Hematopoietic multipotent progenitor cell treated with erythropoietin and hydrocortisone succinate and interleukin-3 and kit ligand, for 4 days (in vitro differentiated cells): ENCODE data around the gene ELMO1.

Source experiments
- DNase-seq: peaks from one replicate; pipeline ENCODE4 v3.0.0-alpha.2; 2015

Gene ELMO1

DNA sequence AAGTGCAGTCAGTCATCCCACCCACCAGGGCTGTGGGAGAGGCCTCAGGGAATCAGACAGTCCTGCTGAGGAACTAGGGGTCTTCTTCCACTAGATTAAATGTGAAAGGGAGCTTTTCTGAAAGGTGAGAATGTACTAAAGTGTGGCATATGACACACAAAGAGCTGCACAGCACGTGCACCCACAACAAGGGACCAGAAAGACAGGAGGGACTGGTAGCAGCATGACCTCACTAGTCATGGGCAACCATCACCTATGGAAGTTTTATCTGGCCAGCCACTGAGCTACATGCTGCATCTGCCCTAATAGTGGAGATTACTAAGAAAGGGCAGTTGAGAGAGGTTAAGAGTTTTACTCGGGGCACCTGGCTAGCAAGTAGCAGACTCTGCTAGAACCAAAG is 519.9 kb downstream of the ELMO1 start:
- no peak for DNase-seq

- peak; percentile 92 for DNase-seq
These were observed 520.4 kb downstream of the ELMO1 start for GRCh38 chr7:36928311-36928710.

- no peak for DNase-seq
These were observed 523.0 kb downstream of the ELMO1 start for GRCh38 chr7:36925691-36926090.

DNA sequence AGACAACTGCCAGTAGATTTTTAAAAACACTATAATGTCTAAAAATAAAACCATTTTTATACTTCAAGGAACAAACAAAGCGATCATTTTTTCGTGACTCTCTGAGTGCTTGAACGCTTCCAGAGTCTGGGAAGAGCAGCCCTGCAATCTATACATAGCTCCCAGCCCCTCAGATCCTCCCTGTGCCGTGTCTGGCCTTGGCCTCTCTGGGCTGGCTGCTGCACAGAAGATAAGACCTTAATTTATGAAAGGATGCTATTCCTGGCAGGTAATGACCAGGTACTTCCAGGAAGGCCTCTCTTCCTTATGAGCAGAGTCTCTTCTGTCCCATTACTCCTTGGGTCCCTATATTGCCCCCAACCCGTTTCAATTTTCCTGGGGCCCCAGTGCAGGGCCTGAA is 523.5 kb downstream of the ELMO1 start:
- no peak for DNase-seq

DNA sequence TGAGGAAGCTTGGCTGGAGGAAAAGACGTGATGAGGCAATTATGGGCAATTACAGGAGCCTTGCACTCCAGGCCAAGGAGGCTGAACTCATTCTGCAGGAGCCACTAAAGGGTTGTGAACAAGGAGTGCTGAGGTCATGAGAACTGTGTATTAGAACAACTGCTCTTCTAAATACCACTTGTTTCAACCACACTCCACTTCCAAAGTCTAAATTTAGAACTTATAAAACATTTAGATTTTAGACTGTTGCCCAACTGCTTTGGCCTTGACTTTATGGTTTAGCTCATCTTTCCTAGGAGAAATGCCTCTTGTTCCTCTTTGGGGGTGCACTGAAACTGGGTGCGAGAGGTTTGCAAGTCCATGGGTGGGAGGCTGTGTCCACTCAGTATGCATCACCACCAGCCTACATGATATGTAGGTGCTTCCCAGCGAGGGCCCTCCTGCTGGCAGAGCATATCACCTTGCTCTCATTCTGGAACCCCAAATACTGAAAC is 524.7 kb downstream of the ELMO1 start:
- no peak for DNase-seq

DNA sequence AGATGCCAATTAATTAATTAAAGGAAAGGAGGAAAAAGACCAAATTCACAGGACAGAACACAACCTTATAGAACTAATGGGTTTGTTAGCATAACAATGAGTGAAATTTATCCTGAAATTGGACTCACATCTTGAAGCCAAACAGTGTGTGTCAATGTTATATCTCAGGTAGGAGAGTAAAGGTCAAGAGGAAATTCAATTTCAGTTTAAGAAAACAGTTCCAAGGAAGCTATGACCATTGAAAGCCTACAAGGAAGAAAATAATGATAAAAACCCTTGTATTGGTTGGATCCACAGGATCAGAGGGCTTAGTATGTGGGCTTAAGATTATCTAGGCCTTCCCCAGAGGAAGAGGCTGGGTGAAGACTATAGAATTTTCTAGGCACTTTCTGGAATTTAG is 525.5 kb downstream of the ELMO1 start:
- DNase-seq, result no peak

DNA sequence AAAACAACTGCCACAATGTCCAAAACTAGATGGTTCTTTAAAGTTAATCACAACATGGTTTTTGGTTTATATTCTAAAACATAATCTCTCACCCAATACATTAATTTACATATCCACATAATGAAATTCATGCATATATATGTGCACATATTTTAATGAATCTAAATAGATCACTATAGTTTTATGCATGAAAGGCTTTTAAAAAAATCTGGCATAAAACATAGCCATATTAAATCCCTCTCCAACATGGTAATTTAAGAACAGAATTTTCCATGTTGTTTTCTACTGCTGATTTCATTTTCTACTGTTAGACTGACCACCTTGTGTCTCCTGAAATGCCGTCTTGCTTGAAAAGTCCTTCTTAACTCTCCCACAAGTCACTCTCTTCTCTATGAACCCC is 528.2 kb downstream of the ELMO1 start:
- no peak for DNase-seq

GRCh38 chr7:36919738-36920137 is 528.9 kb downstream of the ELMO1 start:
- DNase-seq, result no peak

DNA sequence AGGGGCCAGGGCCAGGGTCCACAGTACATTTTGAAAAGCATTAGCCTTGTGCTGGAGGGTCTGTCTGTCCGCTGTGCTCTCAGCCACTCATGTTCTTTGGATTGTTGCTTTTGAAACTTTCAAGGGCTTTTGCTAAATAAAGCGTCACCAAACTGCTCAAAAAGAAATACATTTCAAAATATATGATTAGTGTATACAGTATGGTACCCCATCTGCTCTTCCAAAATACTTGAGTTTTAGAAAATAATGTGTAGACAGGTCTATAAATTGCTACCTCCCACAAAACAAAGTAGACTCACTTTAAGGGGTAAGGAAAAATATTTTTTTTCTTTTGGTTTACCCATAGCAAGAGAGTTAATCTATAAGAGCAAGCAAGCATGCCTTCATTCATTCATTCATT is 530.1 kb downstream of the ELMO1 start:
- DNase-seq, result no peak

DNA sequence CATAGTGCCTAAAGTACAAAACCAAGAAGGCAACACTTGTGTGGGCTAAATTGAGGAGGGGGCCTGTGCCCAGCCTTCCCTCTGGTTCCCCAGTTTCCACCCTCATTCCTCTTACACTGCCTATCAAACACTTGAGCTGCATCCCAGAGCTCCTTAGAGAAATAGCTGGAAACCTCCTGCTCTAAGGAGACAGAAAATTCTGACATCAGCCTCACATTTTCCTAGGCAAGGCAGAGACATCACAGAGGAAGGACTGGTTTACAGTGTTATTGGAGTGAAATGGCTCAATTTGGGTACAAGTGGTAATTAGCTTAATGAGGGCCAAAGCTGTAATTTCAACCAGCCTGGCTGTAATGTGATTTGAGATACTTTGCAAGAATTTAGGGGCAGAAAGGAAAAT is 532.0 kb downstream of the ELMO1 start:
- DNase-seq, result no peak

DNA sequence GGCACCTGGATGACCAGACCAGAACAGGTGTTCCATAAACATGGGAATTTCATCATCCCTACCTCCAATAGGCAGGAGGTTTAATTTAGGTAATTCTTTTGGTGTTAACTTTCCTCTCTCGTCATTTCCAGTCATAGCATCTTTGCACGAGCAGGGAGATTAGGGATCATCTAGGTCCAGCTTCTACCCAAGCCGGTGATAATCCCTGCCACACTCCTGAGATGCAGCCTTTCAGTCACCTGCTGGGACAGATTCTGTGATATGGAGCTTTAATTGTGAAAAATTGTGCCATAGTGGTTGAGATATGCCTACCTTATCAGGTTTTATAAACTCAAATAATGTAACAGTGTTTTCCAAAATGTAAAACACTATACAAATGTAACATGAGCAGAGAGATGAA is 532.5 kb downstream of the ELMO1 start:
- no peak for DNase-seq

GRCh38 chr7:36911788-36912187 is 536.9 kb downstream of the ELMO1 start:
- no peak for DNase-seq

GRCh38 chr7:36910859-36911258 is 537.8 kb downstream of the ELMO1 start:
- no peak for DNase-seq

DNA sequence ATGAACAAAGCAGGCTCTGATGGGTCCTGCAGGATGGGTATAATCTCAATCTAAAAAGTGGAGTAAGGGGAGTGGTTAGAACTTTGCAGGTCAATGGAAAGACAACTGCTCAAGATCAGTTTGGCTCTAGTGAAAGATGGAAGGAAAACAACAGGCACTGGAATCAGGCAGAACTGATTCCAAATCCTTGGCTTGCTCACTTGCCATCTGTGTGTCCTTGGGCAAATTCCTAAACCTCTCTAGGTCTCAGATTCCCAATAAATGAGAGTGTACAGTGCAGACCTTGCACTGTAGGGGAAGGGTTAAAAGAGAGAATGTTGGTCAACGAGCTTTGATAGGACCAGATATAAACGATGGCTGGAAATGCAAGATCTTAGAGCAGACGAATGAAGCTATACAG is 538.3 kb downstream of the ELMO1 start:
- DNase-seq, result no peak

DNA sequence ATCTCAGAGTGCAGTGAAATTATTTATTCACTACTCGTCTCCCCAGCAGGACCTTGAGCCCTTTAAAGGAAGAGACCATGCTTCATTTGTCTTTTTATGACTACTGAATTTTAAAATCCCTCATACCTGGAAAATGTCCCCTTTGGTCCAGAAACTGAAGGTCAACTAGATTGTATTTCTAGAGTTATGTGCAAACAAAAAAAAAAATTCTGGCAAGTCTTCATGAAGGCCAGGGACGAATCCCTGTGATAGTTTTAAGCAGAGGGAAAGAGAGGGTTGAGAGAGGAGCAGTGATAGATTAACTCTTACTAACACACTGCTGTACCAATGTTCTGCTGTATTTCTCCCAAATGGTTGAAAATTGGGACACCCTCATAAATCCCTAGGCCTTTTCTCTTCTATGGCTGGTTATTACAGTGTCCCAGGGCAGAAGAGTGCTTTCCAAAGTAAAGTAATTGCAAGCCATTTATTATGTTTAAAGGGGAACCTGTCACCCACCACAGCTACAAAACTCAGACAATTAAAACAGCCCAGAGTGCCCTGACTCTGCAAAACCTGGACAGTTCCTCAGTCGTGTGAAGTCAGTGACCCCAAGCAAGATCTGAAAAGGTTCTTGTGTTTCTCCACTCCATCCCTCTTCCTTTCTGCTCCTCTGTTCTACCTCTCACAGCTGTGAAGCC is 541.6 kb downstream of the ELMO1 start:
- DNase-seq, result no peak

GRCh38 chr7:36906448-36906847 is 542.2 kb downstream of the ELMO1 start:
- no peak for DNase-seq

- DNase-seq, result no peak
These were observed 542.8 kb downstream of the ELMO1 start for GRCh38 chr7:36905841-36906240.

GRCh38 chr7:36904802-36905201 is 543.9 kb downstream of the ELMO1 start:
- no peak for DNase-seq

- no peak for DNase-seq
These were observed 544.6 kb downstream of the ELMO1 start for GRCh38 chr7:36904101-36904500.

GRCh38 chr7:36900988-36901710 is 547.5 kb downstream of the ELMO1 start:
- no peak for DNase-seq

- DNase-seq, result no peak
These were observed 550.5 kb downstream of the ELMO1 start for GRCh38 chr7:36898186-36898585.

DNA sequence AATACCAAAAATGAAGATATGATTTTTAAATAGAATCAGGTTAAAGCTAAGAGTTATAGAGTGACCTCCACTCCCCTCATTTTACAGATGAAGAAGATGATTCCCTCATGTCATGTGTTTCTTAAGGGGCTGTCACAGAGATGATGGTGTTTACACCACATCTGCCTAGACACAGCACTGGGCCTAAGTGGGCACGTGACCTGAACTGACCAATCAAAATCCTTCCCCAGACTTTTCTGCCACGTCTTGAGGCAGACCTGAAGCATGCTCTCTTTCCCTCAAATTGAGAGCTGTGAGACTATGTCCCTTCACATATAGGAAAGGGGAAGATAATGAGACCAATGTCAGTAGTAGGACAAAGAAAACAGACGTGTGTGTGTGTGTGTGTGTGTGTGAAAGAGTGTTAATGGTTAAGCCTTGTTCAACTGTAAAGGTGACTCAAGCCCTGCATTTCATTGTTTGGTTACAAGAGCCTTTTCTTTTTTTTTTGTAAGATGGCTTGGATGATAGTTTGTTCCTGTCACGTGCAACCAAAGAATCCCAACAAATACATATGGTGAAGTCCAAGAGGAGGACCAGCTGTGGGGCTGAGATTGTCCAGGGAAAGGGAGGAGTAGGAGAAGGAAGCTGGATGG is 551.6 kb downstream of the ELMO1 start:
- no peak for DNase-seq

- DNase-seq, result no peak
These were observed 552.2 kb downstream of the ELMO1 start for GRCh38 chr7:36896418-36896817.

DNA sequence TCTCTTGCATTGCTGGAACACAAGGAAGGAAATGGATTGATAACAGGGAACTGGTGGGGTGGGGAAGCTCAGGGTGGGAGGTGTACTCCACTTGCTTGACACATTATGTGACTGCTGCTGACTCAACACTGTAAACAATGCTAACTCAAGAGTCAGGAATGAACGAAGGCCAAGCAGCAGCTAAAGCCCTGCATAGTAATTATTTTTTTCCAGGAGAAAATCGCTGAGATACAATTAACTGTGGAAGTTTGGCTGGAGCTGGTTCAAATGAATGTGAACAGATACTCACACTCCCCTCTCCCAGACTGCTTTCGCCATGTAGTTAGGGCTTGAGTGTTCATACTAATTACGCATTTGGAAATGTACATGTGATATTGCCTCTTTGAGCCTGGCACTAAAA is 553.5 kb downstream of the ELMO1 start:
- no peak for DNase-seq
